Measurements from ENCODE around the gene TAF7L.
"Not testable (repeated sequence)": the region's sequence is repeated elsewhere in the genome, so short reads cannot be mapped to it uniquely, and the experiment has no call there.

Gene TAF7L, protein sequence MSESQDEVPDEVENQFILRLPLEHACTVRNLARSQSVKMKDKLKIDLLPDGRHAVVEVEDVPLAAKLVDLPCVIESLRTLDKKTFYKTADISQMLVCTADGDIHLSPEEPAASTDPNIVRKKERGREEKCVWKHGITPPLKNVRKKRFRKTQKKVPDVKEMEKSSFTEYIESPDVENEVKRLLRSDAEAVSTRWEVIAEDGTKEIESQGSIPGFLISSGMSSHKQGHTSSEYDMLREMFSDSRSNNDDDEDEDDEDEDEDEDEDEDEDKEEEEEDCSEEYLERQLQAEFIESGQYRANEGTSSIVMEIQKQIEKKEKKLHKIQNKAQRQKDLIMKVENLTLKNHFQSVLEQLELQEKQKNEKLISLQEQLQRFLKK

DNA sequence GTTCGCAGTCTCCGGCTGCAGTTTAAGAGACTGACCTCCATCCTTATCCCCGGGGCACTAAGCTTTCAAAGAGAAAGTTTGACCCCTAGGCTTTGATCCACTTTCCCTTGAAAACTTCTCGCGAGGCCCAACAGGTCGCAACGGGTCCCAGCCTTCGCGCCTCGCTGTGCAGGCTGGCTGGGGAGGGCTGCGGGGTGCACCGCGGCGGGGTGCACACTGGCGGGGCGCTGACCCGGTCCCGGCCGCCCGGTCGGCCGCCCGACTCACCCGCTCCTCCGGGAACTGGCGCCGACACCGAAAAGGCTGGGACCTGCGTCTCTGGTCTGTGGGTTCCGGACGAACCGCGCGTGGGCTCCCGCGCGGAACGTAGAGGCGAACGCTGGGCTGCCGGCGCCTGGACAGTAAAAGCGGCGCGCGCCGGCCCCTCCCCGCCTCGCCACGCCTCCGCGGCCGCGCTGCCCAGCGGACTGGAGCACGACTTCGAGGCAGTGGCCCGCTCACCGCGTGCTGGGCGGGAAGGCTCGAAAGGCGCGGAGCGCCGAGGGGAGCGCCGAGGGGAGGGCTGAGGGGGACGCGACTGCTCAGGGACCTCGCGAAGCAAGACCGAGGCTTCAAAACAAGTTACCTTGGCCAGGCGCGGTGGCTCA lies at the start of gene TAF7L:
TAF7L (minus strand) TSS at position 378 of the 647 bp plus-strand sequence. CDS start 3,791 bp downstream, outside the sequence.
- ATAC-seq: no peak
- H3K9me3 Mint-ChIP-seq: no peaks in the 10 kb centered on the region
- H3K27ac Mint-ChIP-seq: no peak within 1 kb of the TSS
- H3K4me3 Mint-ChIP-seq: no peak within 1 kb of the TSS
- no peaks in the 10 kb centered on the region for H3K36me3 Mint-ChIP-seq
- H3K4me1 Mint-ChIP-seq: no peaks in the 10 kb centered on the region
- no peak for DNase-seq (ENCODE audit: low spot score in 2 of 2)

DNA sequence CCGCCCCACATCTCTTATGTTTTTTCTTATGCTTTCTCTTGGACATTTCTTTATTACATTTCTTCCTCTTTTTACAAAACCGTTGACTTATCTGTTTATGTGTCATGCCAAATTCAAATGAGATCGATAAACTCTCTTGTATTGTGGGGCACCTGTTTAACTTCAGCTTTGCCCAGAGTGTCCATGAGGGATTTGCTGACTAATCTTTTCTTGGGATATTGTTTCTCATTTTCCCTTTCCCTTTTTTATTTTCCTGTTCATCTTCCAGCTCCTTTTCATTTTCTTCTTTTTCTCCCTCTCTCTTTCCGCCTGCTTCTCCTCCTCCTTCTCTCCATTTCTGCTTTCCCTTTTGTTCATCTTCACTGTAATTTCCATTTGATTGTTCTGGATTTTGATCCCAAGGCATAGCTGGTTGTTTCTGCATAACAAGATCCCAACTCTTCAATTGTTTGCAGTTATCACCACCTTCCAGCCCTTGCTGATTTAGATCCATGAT lies 46.7 kb upstream of the TAF7L start:
- Mint-ChIP-seq H3K4me3 (no peak overlapping the region), H3K36me3 (peaks cover 5% of the 10 kb centered on the region), H3K9me3 (no peaks in the 10 kb centered on the region), H3K4me1 (peaks cover 12% of the 10 kb centered on the region), H3K27ac (peak overlapping the region; percentile 58)
- no peak for ATAC-seq
- DNase-seq (ENCODE audit: low spot score in 2 of 2): no peak

DNA sequence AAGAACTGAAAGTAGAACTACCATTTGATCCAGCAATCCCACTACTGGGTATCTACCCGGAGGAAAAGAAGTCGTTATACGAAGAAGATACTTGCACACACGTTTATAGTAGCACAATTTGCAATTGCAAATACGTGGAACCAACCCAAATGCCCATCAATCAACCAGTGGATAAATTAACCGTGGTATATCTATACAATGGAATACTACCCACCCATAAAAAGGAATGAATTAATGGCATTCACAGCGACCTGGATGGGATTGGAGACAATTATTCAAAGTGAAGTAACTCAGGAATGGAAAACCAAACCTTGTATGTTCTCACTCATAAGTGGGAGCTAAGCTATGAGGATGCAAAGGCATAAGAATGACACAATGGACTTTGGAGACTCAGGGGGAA lies 43.2 kb upstream of the TAF7L start:
- H3K4me3 Mint-ChIP-seq; ATAC-seq; DNase-seq (ENCODE audit: low spot score in 2 of 2); H3K9me3 Mint-ChIP-seq; H3K27ac Mint-ChIP-seq; H3K36me3 Mint-ChIP-seq: not testable (repeated sequence)
- H3K4me1 Mint-ChIP-seq: peaks cover 12% of the 10 kb centered on the region

DNA sequence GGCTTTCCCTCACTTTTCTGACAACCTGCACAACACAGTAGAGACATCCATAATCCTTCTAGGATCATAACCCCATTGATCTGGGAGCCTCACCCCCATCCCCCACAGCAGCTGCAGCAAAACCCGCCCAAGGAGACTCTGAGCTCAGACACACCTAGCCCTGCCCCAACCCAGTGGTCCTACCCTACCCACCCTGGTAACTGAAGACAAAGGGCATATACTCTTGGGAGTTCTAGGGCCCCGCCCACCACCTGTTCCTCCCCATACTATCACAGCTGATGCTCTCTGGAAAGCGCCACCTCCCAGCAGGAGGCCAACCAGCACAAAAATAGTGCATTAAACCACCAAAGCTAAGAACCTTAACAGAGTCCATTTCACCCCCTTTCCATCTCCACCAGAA lies 35.5 kb upstream of the TAF7L start:
- not testable (repeated sequence) for H3K36me3 Mint-ChIP-seq; H3K27ac Mint-ChIP-seq; ATAC-seq; DNase-seq (ENCODE audit: low spot score in 2 of 2); H3K4me3 Mint-ChIP-seq; H3K4me1 Mint-ChIP-seq; H3K9me3 Mint-ChIP-seq

DNA sequence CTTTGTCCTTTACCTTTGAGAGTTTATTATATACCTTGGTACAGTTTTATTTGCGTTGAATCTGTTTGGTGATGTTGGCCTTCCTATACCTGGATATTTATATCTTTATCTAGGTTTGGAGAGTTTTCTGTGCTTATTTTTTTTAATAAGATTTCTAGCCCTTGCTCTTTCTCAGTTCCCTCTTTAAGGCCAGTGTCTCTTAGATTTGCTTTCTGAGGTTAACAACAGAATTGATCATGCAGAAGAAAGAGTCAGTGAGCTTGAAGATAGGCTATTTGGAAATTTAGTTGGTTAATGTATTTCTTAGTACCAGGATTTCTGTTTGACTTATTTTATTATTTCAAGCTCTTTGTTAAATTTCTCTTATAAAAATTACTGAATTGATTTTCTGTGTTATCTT lies 12.7 kb upstream of the TAF7L start:
- H3K36me3 Mint-ChIP-seq: no peaks in the 10 kb centered on the region
- no peak for ATAC-seq

DNA sequence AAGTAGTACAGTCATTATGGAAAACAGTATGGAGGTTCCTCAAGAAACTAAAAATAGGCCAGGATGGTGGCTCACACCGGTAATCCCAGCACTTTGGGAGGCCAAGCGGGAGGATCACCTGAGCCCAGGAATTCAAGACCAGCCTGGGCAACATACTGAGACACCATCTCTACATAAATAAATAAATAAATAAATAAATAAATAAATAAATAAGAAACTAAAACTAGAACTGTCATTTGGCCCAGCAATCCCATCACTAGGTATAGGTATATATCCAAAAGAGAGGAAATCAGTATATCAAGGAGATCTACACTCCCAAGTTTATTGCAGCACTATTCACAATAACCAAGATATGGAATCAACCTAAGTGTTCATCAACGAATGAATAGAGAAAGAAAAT lies 4.5 kb upstream of the TAF7L start:
- H3K9me3 Mint-ChIP-seq; H3K27ac Mint-ChIP-seq; ATAC-seq; DNase-seq (ENCODE audit: low spot score in 2 of 2); H3K4me1 Mint-ChIP-seq; H3K36me3 Mint-ChIP-seq; H3K4me3 Mint-ChIP-seq: not testable (repeated sequence)

More for the DNA sequence above, 12.7 kb upstream of the TAF7L start:
- DNase-seq (ENCODE audit: low spot score in 2 of 2): no peak
- H3K4me1 Mint-ChIP-seq: no peaks in the 10 kb centered on the region
- H3K4me3 Mint-ChIP-seq: no peak overlapping the region
- H3K27ac Mint-ChIP-seq: no peak overlapping the region
- H3K9me3 Mint-ChIP-seq: no peaks in the 10 kb centered on the region

DNA sequence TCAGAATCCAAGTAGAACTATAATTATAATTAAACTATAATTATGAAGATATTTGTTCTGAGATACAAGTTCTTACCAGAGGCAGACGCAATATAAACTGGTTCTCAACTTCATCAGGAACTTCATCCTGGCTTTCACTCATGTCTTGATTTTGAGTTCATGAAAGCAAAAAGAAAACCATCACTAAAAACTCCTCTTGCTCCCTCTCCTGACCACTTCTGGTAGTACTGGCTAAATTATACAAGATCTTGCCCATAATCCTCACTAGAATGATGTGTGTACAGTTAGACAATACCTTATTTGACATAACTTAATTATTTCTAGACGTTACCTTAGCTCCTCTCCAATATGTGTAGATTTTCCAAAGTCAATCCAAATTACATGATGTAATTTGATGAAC lies 3.7 kb downstream of the TAF7L start:
- Mint-ChIP-seq H3K4me3 (no peak overlapping the region), H3K9me3 (no peaks in the 10 kb centered on the region), H3K4me1 (no peaks in the 10 kb centered on the region), H3K36me3 (no peaks in the 10 kb centered on the region), H3K27ac (no peak overlapping the region)
- ATAC-seq (no peak), DNase-seq (ENCODE audit: low spot score in 2 of 2) (no peak)

DNA sequence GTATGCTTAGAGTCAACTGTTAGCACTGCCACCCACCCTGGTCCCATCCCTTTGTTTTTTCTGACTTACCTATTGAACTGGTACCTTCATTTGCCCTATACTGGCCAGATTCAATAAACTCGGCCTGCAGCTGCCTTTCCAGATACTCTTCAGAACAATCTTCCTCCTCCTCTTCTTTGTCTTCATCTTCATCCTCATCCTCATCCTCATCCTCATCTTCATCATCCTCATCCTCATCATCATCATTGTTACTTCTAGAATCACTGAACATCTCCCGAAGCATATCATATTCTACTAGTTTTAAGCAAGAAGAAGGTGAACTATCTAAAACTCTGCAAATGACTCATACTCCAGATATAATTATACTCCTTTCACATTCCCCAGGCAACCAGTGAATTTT lies 14.9 kb downstream of the TAF7L start:
- ATAC-seq: no peak
- H3K4me3 Mint-ChIP-seq: no peak overlapping the region
- H3K27ac Mint-ChIP-seq: no peak overlapping the region
- DNase-seq (ENCODE audit: low spot score in 2 of 2): no peak
- H3K9me3 Mint-ChIP-seq: no peaks in the 10 kb centered on the region
- no peaks in the 10 kb centered on the region for H3K4me1 Mint-ChIP-seq
- no peaks in the 10 kb centered on the region for H3K36me3 Mint-ChIP-seq

DNA sequence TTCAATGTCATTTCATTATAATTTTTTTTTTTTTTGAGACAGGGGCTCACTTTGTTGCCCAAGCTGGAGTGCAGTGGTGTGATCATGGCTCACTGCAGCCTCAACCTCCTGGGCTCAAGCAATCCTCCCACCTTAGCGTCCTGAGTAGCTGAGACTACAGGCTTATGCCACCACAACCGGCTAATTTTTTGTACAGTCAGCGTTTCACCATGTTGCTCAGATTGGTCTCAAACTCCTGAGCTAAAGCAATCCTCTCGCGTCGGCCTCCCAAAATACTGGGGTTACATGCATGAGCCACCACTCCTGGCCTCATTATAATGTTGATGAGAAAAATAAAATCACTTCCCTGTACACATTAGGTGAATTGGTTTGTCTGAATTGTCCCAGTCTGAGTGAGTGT lies 16.9 kb downstream of the TAF7L start:
- H3K4me1 Mint-ChIP-seq: no peaks in the 10 kb centered on the region
- H3K27ac Mint-ChIP-seq: no peak overlapping the region
- ATAC-seq (no peak), DNase-seq (ENCODE audit: low spot score in 2 of 2) (no peak)
- no peaks in the 10 kb centered on the region for H3K36me3 Mint-ChIP-seq
- H3K9me3 Mint-ChIP-seq: no peaks in the 10 kb centered on the region
- no peak overlapping the region for H3K4me3 Mint-ChIP-seq

DNA sequence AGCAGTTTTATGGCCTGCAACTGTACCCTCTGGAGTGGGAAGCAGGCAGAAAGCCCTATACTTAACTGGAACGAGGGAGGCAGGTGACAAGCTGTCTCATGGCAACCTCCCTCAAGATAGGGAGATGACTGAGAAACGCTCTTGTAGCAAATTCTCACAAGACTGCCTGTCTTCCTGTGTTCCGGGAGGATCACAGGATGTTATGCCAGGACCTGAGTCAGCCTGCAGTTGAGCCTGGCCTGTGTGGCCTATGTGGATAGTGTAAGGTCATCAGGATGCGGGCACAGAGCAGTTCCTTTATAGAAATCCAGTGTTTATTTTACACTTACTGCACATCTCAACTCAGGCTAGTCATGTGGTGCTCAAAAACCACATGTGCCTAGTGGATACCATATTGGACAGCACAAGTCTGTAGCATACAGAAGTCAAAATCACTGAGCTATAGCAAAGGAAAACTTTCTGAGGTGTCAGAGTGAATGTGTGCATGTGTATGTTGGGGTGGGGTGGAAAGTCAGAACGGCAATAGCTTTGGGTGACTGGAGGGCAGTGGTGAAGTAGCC lies 25.2 kb downstream of the TAF7L start:
- ATAC-seq (no peak), DNase-seq (ENCODE audit: low spot score in 2 of 2) (no peak)
- Mint-ChIP-seq H3K4me3 (no peak overlapping the region), H3K27ac (no peak overlapping the region), H3K36me3 (no peaks in the 10 kb centered on the region), H3K4me1 (no peaks in the 10 kb centered on the region), H3K9me3 (no peaks in the 10 kb centered on the region)

DNA sequence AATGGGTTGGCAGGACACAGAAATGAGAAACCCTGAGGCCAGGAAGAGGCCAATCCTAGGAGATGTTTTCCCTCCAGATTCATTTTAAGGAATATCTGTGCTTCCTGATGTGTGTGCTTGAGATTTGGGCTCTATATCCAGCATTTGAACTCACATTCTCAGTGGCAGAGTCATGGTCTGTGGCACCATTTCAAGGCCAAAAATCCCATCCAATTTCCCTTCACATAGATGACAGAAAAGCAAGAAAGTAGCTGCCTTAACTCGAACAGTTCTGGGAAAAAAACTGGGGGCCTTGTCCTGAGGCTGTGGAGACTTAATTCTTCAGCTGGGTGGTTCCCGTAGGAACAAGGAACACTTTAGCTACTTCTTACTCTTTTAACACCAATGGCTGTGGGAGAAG lies 27.4 kb downstream of the TAF7L start:
- DNase-seq (ENCODE audit: low spot score in 2 of 2) (no peak), ATAC-seq (no peak)
- no peaks in the 10 kb centered on the region for H3K36me3 Mint-ChIP-seq
- H3K4me1 Mint-ChIP-seq: no peaks in the 10 kb centered on the region
- no peaks in the 10 kb centered on the region for H3K9me3 Mint-ChIP-seq
- no peak overlapping the region for H3K27ac Mint-ChIP-seq
- no peak overlapping the region for H3K4me3 Mint-ChIP-seq

DNA sequence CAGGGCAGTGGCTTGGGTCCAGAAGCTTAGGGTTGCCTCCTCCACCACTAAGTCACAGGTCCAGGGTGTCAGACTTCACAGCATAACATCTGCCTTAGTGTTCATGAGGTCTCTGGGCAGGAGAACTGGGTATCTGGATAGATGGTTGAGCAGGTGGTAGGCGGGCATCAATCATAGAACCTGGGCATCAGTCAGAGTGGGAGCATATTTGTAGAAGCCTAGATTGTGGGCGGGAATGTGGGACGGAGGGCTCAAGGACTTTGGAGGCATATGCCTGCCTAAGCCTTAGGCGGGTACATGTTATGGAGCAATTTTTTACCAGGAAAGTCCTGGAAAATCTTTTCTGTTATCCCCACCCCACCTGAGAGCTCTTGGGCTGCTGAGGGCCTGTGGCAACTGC lies 28.5 kb downstream of the TAF7L start:
- Mint-ChIP-seq H3K36me3 (no peaks in the 10 kb centered on the region), H3K4me1 (no peaks in the 10 kb centered on the region), H3K27ac (no peak overlapping the region), H3K9me3 (no peaks in the 10 kb centered on the region), H3K4me3 (no peak overlapping the region)
- DNase-seq (ENCODE audit: low spot score in 2 of 2) (no peak), ATAC-seq (no peak)

DNA sequence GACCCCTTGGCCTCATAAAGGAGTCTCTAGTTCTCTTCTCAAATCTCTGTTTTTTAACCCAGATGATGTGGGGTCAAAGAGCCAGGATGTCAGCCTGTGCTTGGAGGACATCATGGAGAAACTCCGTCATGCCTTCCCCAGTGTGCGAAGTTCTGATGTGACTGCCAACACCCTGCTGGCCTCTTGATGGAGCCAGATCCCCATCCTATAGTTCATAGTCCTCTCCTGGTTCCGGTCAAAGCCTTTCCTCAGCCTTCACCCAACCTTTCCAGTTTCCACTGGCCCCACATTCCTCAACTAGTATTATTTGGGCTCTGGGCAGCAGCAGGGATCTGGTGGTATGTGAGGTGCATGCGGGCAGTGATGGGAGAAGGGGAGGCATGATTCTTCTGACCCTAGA lies 30.7 kb downstream of the TAF7L start:
- H3K36me3 Mint-ChIP-seq: no peaks in the 10 kb centered on the region
- no peak overlapping the region for H3K27ac Mint-ChIP-seq
- no peaks in the 10 kb centered on the region for H3K9me3 Mint-ChIP-seq
- no peaks in the 10 kb centered on the region for H3K4me1 Mint-ChIP-seq
- no peak for DNase-seq (ENCODE audit: low spot score in 2 of 2)
- no peak for ATAC-seq
- H3K4me3 Mint-ChIP-seq: no peak overlapping the region

DNA sequence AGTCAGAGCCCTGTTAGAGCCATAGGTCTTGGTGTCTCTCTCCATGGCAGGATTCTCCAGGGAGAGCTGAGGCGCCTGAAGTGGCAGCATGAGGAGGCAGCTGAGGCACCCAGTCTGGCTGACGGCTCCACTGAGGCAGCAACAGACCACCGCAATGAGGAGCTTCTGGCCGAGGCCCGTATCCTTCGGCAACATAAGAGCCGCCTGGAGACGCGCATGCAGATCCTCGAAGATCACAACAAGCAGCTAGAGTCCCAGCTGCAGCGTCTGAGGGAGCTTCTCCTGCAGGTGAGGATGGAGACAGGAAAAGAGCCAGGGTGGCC lies 32.9 kb downstream of the TAF7L start:
- no peak overlapping the region for H3K4me3 Mint-ChIP-seq
- no peaks in the 10 kb centered on the region for H3K36me3 Mint-ChIP-seq
- no peak overlapping the region for H3K27ac Mint-ChIP-seq
- H3K4me1 Mint-ChIP-seq: no peaks in the 10 kb centered on the region
- DNase-seq (ENCODE audit: low spot score in 2 of 2) (no peak), ATAC-seq (no peak)
- H3K9me3 Mint-ChIP-seq: no peaks in the 10 kb centered on the region

DNA sequence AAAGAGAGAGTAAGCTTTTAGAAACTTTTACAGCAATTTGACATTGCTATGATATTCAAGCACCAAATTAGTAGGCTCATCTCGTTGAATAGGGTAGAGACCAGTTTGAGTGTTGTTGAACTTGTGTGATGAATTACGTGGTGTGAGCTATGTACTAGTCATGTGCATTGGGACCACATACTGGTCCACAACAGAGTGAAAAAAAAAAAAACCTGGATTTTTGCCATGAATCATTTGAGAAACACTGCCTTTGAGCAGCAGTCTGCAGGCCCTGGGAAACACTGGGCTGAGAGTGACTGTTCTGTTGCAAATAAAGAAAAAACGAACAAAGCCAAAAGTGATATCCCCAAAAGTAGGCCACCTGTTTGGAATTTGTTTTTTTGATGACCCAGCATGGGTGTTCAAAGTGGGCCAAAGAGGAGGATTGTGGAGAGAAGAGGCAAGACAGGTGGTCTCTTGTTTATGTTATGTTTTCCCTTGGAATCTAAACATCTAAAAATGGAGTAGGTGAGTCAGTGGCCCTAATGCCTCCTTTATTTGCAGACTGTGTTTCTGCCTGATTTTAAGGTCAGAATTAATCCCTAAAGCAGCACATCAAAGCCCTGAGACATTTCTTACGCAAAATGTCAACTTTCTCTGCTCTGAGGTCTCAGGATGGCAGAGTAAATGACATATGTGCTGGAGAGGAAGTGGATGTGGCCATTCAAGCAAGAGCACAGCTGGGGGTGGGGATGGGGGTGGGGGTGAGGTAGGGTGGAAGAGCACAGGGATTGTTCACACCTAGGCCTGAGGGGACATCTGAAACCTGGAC lies 33.5 kb downstream of the TAF7L start:
- Mint-ChIP-seq H3K36me3 (no peaks in the 10 kb centered on the region), H3K4me1 (no peaks in the 10 kb centered on the region), H3K27ac (no peak overlapping the region), H3K4me3 (no peak overlapping the region), H3K9me3 (no peaks in the 10 kb centered on the region)
- ATAC-seq (no peak), DNase-seq (ENCODE audit: low spot score in 2 of 2) (no peak)

All from stimulated activated effector memory CD8-positive, alpha-beta T cell treated with anti-CD3 and anti-CD28 coated beads, Interleukin-12 subunit alpha, Interleukin-12 subunit beta, amount 100 ng/mL, for 72 hours (primary cell).